Sigmoid colon (tissue), 4 donors: ENCODE measurements around the gene PRAMEF13.

ENCODE experiments used
- CTCF ChIP-seq, 4 experiments: fragments of 450-650 bp in 3 of 4; fragments of 200-600 bp in 1 of 4; IDR thresholded peaks; one replicate each; pipeline ENCODE4 v1.5.1; 2016 to 2019; ENCODE audit warnings: antibody characterized with exemption in 4 of 4, mild to moderate bottlenecking in 3 of 4, moderate library complexity in 2 of 4
- EP300 ChIP-seq, 4 donors: sonication (generic); formaldehyde crosslinking; IDR thresholded peaks; one replicate each; pipeline ENCODE4 v1.6.1; 2017; ENCODE audit warnings: antibody characterized with exemption in 4 of 4
- POLR2AphosphoS5 ChIP-seq, 4 donors: sonication (generic); formaldehyde crosslinking; IDR thresholded peaks; one replicate each; pipeline ENCODE4 v1.6.1; 2017; ENCODE audit warnings: antibody characterized with exemption in 4 of 4

- TF ChIP-seq CTCF (IDR thresholded peaks at IDR 0.05) (no peak), EP300 (IDR thresholded peaks at IDR 0.05) (no peak), POLR2AphosphoS5 (IDR thresholded peaks at IDR 0.05) (no peak)
Measured at GRCh38 chr1:13228343-13228781, 27.2 kb upstream of the PRAMEF13 start.
